ENCODE measurements around the gene C1orf226. TPM values are rescaled to one million over a fixed set of nuclear protein-coding genes. Genes with fewer than 3 reads are reported as not detected.

C1orf226 gene
- total and polyA plus RNA-seq, 2 of the 8 experiments (the other 6 are each of a cell fraction or from before 2014, with no cell fraction given) = 8.2 to 18.8 TPM

DNA sequence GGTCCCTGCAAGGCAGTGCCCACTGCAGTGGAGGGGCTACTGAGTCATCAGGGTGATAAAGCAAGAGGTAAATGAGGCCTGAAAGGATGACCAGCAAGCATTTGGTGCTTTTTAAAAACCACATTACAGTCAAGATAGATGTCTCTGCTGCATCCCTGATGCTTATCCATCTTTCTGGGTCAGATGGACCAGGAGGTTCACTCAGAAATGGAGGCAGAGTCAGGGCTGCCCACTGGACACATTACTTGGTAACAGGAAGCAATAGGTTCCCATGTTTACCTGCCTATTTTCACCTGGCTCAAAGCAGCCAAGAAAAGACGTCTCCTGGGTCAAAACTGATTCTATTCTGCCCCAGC is 8.5 kb upstream of the C1orf226 start:
- FAIRE-seq (no peak), DNase-seq (ENCODE audit: low read depth in 1 of 2, low spot score in 2 of 2) (no peak)
- Histone ChIP-seq H2AK5ac (ENCODE audit: low read depth, low read length) (no peak overlapping the region), H2BK120ac (replicated peaks; ENCODE audit: low read depth, low read length) (no peak overlapping the region), H3K23ac (ENCODE audit: insufficient read length) (no peak overlapping the region), H3K4me1 (replicated peaks in 1 of 4; ENCODE audit: control insufficient read depth in 3 of 4, insufficient read depth in 4 of 4, low read length in 3 of 4) (0 out of 7 replicates have a peak, but pooled peaks cover 0 to under 1% (median 0%) of the 10 kb centered on the region in 4 experiments), H3K79me2 (ENCODE audit: control insufficient read depth in 1 of 2, insufficient read depth in 2 of 2, low read length in 2 of 2) (no peaks in the 10 kb centered on the region), H2BK12ac (ENCODE audit: low read depth, low read length) (no peak overlapping the region), H3K27ac (ENCODE audit: low read depth, low read length) (no peak overlapping the region), H3K56ac (replicated peaks; ENCODE audit: insufficient read length, low read depth, low read length) (no peak overlapping the region), H3K4ac (replicated peaks; ENCODE audit: insufficient read length, low read depth, low read length) (no peak overlapping the region), H2BK20ac (ENCODE audit: low read length) (no peak overlapping the region), H4K5ac (ENCODE audit: insufficient read length, low read depth, low read length) (no peak overlapping the region), H3K14ac (ENCODE audit: insufficient read length) (no peak overlapping the region), H4K20me1 (replicated peaks in 1 of 2; ENCODE audit: control insufficient read depth in 1 of 2, insufficient read depth in 2 of 2, low read length in 2 of 2) (no peaks in the 10 kb centered on the region), H3K4me3 (ENCODE audit: extremely low read depth in 1 of 4, insufficient read depth in 2 of 4, low read depth in 3 of 4, low read length in 4 of 4) (no peak overlapping the region), H3K4me2 (ENCODE audit: insufficient read depth in 1 of 2, low read depth in 2 of 2, low read length in 2 of 2) (no peak overlapping the region), H3K79me1 (ENCODE audit: low read depth, low read length) (no peaks in the 10 kb centered on the region), H4K8ac (ENCODE audit: extremely low read depth, insufficient read depth, low read length) (no peak overlapping the region), H4K91ac (replicated peaks; ENCODE audit: insufficient read length, low read length) (no peak overlapping the region), H2BK5ac (ENCODE audit: low read depth, low read length) (no peak overlapping the region), H3K9ac (replicated peaks in 1 of 4; ENCODE audit: extremely low read depth in 1 of 4, low read depth in 3 of 4, low read length in 3 of 4) (no peak overlapping the region), H2BK15ac (ENCODE audit: low read length) (no peak overlapping the region), H2AFZ (ENCODE audit: low read length) (no peak overlapping the region), H3K36me3 (ENCODE audit: control insufficient read depth in 2 of 4, insufficient read depth in 4 of 4, low read length in 3 of 4) (0 out of 8 replicates have a peak, but pooled peaks cover 0 to 2% (median 0%) of the 10 kb centered on the region in 4 experiments), H3K18ac (ENCODE audit: extremely low read depth, low read length) (no peak overlapping the region), H3K23me2 (ENCODE audit: low read depth, low read length) (no peaks in the 10 kb centered on the region), H3K9me3 (ENCODE audit: insufficient read depth in 2 of 2, low read depth in 1 of 2, low read length in 1 of 2) (no peaks in the 10 kb centered on the region), H3K27me3 (replicated peaks in 1 of 4; ENCODE audit: control insufficient read depth in 3 of 4, extremely low read depth in 1 of 4, insufficient read depth in 3 of 4, low read length in 3 of 4) (no peaks in the 10 kb centered on the region)
- 68% methylated on average over 1 of the region's 1 CpG; no CpG with 5 or more reads in 1 of the 2 experiments for WGBS, 2 experiments (ENCODE audit: extremely low coverage in 1 of 2, insufficient coverage in 1 of 2, insufficient read length in 1 of 2, insufficient replicate concordance in 2 of 2, low coverage in 1 of 2, low lambda C conversion rate in 2 of 2, missing lambda C conversion rate in 1 of 2)
- ChIA-PET POLR2A (ENCODE audit: partially characterized antibody) (interaction anchor here (1.8 kb wide), 1 partner anchor 8 kb away, joined by 6 read pairs; the partner anchor contains the start of gene C1orf226), CTCF (ENCODE audit: partially characterized antibody) (interaction anchor here (0.9 to 2.9 kb wide), 5 partner anchors 9 to 329 kb away, joined by 3 to 13 read pairs (median 5); partner anchors contain the start of gene C1orf226)
- TF ChIP-seq JUN (IDR thresholded peaks at IDR 0.05; ENCODE audit: low read depth, low read length) (no peak), TAF1 (IDR thresholded peaks at IDR 0.05; ENCODE audit: low read depth, low read length) (no peak), FOSL1 (IDR thresholded peaks at IDR 0.05; ENCODE audit: insufficient read depth, low read depth, low read length) (no peak), CEBPB (IDR thresholded peaks at IDR 0.05; ENCODE audit: low read depth, low read length) (no peak), POLR2A (IDR thresholded peaks at IDR 0.05; ENCODE audit: control extremely low read depth in 1 of 2, low read depth in 2 of 2, low read length in 2 of 2) (no peak), EP300 (IDR thresholded peaks at IDR 0.05; ENCODE audit: borderline replicate concordance in 1 of 2, low read depth in 2 of 2, low read length in 2 of 2) (no peak), ZNF274 (IDR thresholded peaks at IDR 0.05; ENCODE audit: borderline replicate concordance, extremely low read depth, low read length) (no peak), CREB1 (IDR thresholded peaks at IDR 0.05) (no peak), SRF (IDR thresholded peaks at IDR 0.05; ENCODE audit: low read depth, low read length) (no peak), CHD2 (IDR thresholded peaks at IDR 0.05; ENCODE audit: low read length) (no peak), BACH1 (IDR thresholded peaks at IDR 0.05; ENCODE audit: low read length) (no peak), NRF1 (IDR thresholded peaks at IDR 0.05; ENCODE audit: low read depth, low read length) (no peak), SIN3A (conservative IDR thresholded peaks at IDR 0.05 in 1 of 2, IDR thresholded peaks at IDR 0.05 in 1 of 2; ENCODE audit: low read depth in 1 of 2, low read length in 2 of 2) (no peak)
- TF ChIP-seq, protein P1, sequence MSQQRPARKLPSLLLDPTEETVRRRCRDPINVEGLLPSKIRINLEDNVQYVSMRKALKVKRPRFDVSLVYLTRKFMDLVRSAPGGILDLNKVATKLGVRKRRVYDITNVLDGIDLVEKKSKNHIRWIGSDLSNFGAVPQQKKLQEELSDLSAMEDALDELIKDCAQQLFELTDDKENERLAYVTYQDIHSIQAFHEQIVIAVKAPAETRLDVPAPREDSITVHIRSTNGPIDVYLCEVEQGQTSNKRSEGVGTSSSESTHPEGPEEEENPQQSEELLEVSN (IDR thresholded peaks at IDR 0.05) = no peak

Measured in H1 (cell line).